SKM-1 (cell line): ENCODE measurements around the gene PSMC3IP.
"Not testable (repeated sequence)": the region's sequence is repeated elsewhere in the genome, so short reads cannot be mapped to it uniquely, and the experiment has no call there.

ENCODE experiments used
- DNase-seq: peaks from one replicate; lab custom pipeline; 2025; ENCODE audit not compliant: unreplicated experiment; lab: John Stamatoyannopoulos, UW

PSMC3IP gene

DNA sequence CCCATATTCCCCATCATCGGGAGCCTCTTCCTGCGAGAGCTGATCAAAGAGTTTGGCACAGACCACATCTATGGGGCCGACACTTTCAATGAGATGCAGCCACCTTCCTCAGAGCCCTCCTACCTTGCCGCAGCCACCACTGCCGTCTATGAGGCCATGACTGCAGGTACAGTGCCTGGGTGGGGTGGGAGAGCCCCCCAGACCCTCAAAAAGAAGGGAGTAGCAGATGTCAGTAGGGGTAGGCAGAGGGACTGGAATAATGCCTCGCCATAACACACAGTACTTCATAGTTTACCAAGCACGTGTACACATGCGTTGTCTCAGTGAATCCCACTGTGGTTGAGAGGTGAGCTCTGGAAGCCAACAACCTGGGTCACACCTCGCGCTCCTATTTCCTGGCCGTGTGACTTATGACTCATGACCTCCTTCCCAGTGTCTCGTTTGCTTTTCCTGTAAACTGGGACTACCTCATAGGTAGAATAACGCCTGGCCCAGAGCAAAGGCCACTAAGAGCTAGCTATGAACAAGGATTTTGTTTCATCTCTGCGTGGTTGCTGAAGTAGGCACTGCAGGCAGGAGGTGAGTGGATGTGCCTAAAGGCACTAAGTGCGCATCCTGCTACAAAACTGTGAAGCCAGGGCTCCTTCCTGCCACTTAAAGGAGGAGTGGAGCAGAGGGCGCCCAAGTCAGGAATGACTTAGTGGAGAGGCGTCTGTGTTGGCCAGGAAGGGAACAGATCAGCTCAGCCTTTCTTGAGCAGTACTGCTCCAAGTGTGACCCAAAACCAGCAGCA, 36.3 kb downstream of the PSMC3IP start:
- no peak for DNase-seq

- DNase-seq, result not testable (repeated sequence)
Observed at GRCh38 chr17:42540558-42540957, 37.0 kb downstream of the PSMC3IP start.

DNA sequence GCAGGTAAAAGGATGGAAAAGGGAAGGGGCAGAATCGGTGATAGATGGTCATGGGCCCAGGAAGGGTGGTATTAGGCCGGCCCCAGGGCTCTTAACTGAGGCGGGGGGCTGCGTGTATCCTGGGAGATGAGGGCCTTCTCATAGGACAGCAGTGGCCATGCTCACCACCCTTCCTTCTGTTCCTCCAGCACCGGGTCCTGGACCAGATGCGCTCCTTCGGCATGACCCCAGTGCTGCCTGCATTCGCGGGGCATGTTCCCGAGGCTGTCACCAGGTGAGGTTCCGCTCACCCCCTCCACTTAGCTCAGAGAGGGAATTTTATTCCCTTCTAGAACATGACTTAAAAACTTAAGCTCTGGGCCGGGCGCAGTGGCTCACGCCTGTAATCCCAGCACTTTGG, 39.0 kb downstream of the PSMC3IP start:
- no peak for DNase-seq

GRCh38 chr17:42537826-42538451, 39.6 kb downstream of the PSMC3IP start:
- no peak for DNase-seq

DNA sequence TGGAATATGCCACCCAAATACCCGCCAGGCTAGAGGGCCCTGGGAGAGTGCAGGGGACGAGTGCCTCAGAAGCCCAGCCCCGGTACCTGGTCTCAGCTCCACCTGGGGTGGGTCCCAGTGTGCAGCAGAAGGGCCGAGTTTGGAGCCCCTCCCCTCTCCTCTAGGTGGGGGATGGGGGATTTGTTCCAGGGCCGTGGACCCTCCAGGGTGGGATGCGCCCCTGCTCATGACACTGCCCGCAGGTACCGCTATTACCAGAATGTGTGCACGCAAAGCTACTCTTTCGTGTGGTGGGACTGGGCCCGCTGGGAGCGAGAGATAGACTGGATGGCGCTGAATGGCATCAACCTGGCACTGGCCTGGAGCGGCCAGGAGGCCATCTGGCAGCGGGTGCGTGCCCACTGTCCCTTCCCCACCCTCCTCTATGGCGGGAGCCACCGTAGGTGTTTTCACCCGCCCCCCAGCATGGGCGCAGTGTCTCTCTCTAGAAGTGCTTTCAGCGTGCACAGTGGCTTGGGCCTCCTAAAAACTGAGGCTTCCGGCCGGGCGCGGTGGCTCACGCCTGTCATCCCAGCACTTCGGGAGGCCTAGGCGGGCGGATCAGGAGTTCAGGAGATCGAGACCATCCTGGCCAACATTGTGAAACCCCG, 40.2 kb downstream of the PSMC3IP start:
- no peak for DNase-seq

GRCh38 chr17:42536372-42537155, 41.0 kb downstream of the PSMC3IP start:
- DNase-seq, result peak; percentile 30

GRCh38 chr17:42536048-42536371, 41.5 kb downstream of the PSMC3IP start, which contains the start of gene NAGLU:
NAGLU (plus strand) TSS chr17:42536241; CDS start chr17:42536273, 32 bp downstream.
- peak; percentile 62 for DNase-seq

DNA sequence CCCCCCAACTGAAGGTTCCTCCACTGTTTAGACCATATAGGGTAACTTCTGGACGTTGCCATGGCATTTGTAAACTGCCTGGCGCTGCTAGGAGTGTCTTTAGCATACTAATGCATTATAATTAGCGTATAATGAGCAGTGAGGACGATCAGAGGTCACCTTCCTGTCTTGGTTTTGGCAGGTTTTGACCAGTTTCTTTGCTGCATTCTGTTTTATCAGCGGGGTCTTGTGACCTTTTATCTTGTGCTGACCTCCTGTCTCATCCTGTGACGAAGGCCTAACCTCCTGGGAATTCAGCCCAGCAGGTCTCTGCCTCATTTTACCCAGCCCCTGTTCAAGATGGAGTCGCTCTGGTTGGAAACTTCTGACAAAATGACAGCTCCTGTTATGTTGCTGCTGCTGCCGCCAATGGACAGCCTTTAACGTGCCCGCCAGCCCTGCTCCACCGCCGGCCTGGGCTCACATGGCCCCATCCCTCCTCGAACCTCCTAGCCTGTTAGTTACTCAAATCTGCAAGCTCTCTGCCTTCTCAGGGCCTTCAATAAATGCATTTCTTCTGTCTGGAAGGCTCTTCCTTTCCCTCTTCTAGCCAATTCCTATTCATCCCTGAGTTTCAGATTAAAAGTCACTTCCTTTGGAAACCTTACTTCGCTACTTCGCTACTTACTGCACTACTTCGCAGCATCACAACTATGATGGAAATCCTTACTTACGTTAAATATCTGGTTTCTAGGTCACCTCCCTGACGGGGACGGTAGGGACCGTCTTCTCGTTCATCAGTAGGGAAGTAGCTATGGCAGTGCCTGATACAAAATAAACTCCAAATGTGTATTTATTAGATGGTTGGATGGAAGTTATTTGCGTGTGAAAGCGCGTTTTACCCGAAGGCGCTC, 42.1 kb downstream of the PSMC3IP start:
- peak; percentile 42 for DNase-seq

GRCh38 chr17:42531455-42532354, 45.8 kb downstream of the PSMC3IP start:
- DNase-seq, result peak; percentile 36

DNA sequence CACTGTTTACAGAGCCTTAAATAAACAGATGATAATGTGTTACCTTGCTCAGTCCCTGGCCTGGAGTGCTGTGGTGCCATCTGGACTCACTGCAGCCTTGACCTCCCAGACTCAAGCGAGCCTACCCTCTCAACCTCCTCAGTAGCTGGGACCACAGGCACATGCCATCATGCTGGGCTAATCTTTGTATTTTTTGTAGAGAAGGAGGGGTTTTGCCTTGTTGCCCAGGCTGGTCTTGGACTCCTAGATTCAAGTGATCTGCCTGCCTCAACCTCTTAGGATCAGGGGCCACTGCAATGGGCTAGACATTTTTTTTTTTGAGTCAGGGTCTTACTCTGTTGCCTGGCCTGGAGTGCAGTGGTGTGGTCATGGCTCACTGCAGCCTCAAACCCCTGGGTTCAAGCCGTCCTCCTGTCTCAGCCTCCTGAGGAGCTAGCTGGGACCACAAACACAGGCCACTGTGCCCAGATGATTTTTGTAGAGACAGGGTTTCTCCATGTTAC, 46.5 kb downstream of the PSMC3IP start:
- DNase-seq, result no peak

GRCh38 chr17:42529061-42529460, 48.5 kb downstream of the PSMC3IP start:
- DNase-seq, result no peak

DNA sequence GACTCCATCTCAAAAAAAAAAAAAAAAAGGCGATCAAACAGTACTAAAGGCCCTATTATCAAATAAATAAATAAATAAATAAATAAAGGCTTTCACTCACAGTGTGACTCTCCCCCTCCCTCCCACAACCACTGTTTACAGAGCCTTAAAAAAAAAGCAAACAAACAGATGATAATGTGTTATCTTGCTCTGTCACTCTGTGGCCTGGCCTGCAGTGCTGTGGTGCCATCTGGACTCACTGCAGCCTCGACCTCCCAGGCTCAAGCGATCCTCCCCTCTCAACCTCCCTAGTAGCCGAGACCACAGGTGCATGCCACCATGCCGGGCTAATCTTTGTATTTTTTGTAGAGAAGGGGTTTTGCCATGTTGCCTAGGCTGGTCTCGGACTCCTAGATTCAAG, 49.6 kb downstream of the PSMC3IP start:
- DNase-seq, result no peak

DNA sequence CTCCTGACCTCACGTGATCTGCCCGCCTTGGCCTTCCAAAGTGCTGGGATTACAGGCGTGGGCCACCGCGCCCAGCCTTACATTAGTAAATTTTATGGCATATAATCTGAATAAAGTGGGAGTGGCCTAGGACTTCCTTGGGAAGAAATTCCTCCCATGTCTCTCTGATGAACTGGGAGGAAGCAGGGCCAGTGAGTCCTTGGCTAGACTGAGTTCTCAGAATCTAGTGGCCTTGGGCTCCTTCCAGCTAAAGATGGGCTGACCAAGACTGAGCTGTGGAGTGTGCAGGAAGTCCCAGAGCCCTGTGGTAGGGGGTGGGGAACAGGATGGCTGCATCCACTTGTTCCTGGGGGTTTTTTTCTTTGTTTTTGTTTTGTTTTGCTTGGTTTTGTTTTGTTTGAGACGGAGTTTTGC, 51.5 kb downstream of the PSMC3IP start:
- no peak for DNase-seq

GRCh38 chr17:42525221-42525620, 52.3 kb downstream of the PSMC3IP start:
- DNase-seq, result no peak

DNA sequence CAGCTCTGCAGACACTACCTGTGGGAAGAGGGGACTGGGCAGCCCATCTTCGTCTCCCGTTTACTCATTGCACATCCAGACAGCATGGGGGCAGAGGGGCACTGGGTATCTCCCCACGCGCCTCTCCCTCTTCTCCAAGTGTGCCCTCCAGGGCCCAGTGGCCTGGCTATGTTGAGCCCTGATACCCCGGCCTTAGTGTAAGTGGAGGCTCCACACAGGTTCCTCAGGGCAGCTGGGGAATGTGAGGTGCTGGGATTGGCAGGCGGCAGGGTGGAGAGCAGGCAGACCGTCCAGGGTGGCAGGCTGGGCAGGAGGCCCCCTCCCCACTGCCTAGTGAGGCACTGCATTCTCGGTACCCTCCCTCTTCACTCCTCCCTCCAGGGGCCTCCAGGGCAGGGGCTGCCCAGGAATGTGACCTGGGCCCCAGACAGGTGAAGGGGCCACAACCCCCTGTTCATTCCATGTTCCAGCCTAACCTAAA, 54.7 kb downstream of the PSMC3IP start:
- no peak for DNase-seq
